CD4-positive, alpha-beta T cell (primary cell): ENCODE results near the gene ZNF536. TPM values are rescaled to one million over a fixed set of nuclear protein-coding genes. Genes with fewer than 3 reads are reported as not detected.

ENCODE experiments used
- ATAC-seq: fragments of 200-7000 bp; cut with Tn5 transposase; one replicate; pipeline ENCODE4 v1.10.0; 2022; ENCODE audit warnings: mild to moderate bottlenecking; ENCODE audit not compliant: poor library complexity
- CTCF ChIA-PET: fragments of 350-600 bp; sonication (Branson Sonifier 250); formaldehyde crosslinking; loops from one replicate; lab custom pipeline; 2021; ENCODE audit warnings: antibody characterized with exemption, inconsistent platforms; lab: Charles Lee
- POLR2A ChIA-PET: fragments of 350-600 bp; sonication (Branson Sonifier 250); formaldehyde crosslinking; loops from one replicate; lab custom pipeline; 2021; ENCODE audit warnings: antibody characterized with exemption, inconsistent platforms; lab: Charles Lee
- DNase-seq, 14 experiments: peaks; one replicate each; pipeline ENCODE4 v3.0.0-alpha.2; 2013 to 2020; ENCODE audit warnings: mixed read lengths in 2 of 14
- H3K27ac ChIP-seq, 2 donors: one replicate each; pipeline versions ENCODE4 v1.5.1 to v1.7.0; 2013; ENCODE audit warnings: low read length in 2 of 2, low read depth in 1 of 2, mild to moderate bottlenecking in 1 of 2
- H3K27me3 ChIP-seq, 2 experiments: 1 replicate in 1 of 2; 2 replicates in 1 of 2; pipeline versions ENCODE4 v1.6.1 to v1.7.0; 2013; ENCODE audit warnings: low read length in 2 of 2, control low read depth in 1 of 2, mild to moderate bottlenecking in 1 of 2, moderate library complexity in 1 of 2; ENCODE audit not compliant: insufficient read depth in 2 of 2, control insufficient read depth in 1 of 2
- H3K36me3 ChIP-seq: one replicate; pipeline ENCODE4 v1.6.1; 2013; ENCODE audit warnings: low read length, control low read depth; ENCODE audit not compliant: insufficient read depth
- H3K4me1 ChIP-seq: one replicate; pipeline ENCODE4 v1.6.1; 2013; ENCODE audit warnings: low read length, control low read depth; ENCODE audit not compliant: insufficient read depth
- H3K4me3 ChIP-seq: one replicate; pipeline ENCODE4 v1.5.1; 2013; ENCODE audit warnings: mild to moderate bottlenecking, low read length, moderate library complexity
- H3K9me3 ChIP-seq, 2 experiments: 1 replicate in 1 of 2; 2 replicates in 1 of 2; pipeline versions ENCODE4 v1.6.1 to v1.7.0; 2013; ENCODE audit warnings: low read length in 2 of 2, mild to moderate bottlenecking in 2 of 2, control low read depth in 1 of 2, moderate library complexity in 1 of 2; ENCODE audit not compliant: control insufficient read depth in 1 of 2, insufficient read depth in 1 of 2
- H3K27ac Mint-ChIP-seq: one replicate; pipeline ENCODE4 v1.8.0; 2020; ENCODE audit warnings: mixed read lengths
- H3K27me3 Mint-ChIP-seq: one replicate; pipeline ENCODE4 v1.8.0; 2021; ENCODE audit warnings: mixed read lengths
- H3K36me3 Mint-ChIP-seq: one replicate; pipeline ENCODE4 v1.8.0; 2021; ENCODE audit warnings: low read depth, mixed read lengths
- H3K4me1 Mint-ChIP-seq: one replicate; pipeline ENCODE4 v1.8.0; 2021; ENCODE audit warnings: low read depth, mixed read lengths
- H3K4me3 Mint-ChIP-seq: one replicate; pipeline ENCODE4 v1.8.0; 2020; ENCODE audit warnings: mild to moderate bottlenecking, mixed read lengths
- H3K9me3 Mint-ChIP-seq: one replicate; pipeline ENCODE4 v1.8.0; 2020; ENCODE audit warnings: mixed read lengths
- intact Hi-C, 2 experiments: fragments of 100-400 bp; cut with DNase I in 1 of 2; cut with micrococcal nuclease in 1 of 2; formaldehyde crosslinking; loops; one replicate each; pipeline versions ENCODE4 v1.15.1 to v1.9.0; 2023 to 2025; cut with DNase I, micrococcal nuclease
- total RNA-seq, 174 experiments: library from RNA in 2 of 174; stranded (reverse) in 2 of 174; gene quantifications; one replicate each; pipeline ENCODE4 v1.2.3 and lab custom pipeline; 2021 to 2026
- TF ChIP-seq, protein P1 (sequence below): fragments of 200-600 bp; IDR thresholded peaks from one replicate; pipeline ENCODE4 v1.8.0; 2022; ENCODE audit warnings: antibody characterized with exemption, mild to moderate bottlenecking

Gene ZNF536
- total RNA-seq, 2 experiments from 2014 or later: not detected

- Mint-ChIP-seq H3K4me1 (no peaks in the 10 kb centered on the region), H3K4me3 (no peak overlapping the region), H3K36me3 (no peaks in the 10 kb centered on the region), H3K27ac (no peak overlapping the region), H3K27me3 (peaks cover 17% of the 10 kb centered on the region), H3K9me3 (peaks cover 3% of the 10 kb centered on the region)
- H3K36me3 ChIP-seq: no peaks in the 10 kb centered on the region
- TF ChIP-seq, protein P1, sequence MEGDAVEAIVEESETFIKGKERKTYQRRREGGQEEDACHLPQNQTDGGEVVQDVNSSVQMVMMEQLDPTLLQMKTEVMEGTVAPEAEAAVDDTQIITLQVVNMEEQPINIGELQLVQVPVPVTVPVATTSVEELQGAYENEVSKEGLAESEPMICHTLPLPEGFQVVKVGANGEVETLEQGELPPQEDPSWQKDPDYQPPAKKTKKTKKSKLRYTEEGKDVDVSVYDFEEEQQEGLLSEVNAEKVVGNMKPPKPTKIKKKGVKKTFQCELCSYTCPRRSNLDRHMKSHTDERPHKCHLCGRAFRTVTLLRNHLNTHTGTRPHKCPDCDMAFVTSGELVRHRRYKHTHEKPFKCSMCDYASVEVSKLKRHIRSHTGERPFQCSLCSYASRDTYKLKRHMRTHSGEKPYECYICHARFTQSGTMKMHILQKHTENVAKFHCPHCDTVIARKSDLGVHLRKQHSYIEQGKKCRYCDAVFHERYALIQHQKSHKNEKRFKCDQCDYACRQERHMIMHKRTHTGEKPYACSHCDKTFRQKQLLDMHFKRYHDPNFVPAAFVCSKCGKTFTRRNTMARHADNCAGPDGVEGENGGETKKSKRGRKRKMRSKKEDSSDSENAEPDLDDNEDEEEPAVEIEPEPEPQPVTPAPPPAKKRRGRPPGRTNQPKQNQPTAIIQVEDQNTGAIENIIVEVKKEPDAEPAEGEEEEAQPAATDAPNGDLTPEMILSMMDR: no peak
- DNase-seq (no peak), ATAC-seq (no peak)
- peaks cover 0 to 25% of the 10 kb centered on the region in 2 experiments for H3K9me3 ChIP-seq
- CTCF ChIA-PET: no interaction called here
- H3K27ac ChIP-seq: no peak overlapping the region
- H3K4me1 ChIP-seq: no peaks in the 10 kb centered on the region
- POLR2A ChIA-PET: no interaction called here
- H3K27me3 ChIP-seq: no peaks in the 10 kb centered on the region
- no peak overlapping the region for H3K4me3 ChIP-seq
- intact Hi-C loops: no loop called here
Measured at GRCh38 chr19:30448386-30449077, 76.3 kb downstream of the ZNF536 start.

DNA sequence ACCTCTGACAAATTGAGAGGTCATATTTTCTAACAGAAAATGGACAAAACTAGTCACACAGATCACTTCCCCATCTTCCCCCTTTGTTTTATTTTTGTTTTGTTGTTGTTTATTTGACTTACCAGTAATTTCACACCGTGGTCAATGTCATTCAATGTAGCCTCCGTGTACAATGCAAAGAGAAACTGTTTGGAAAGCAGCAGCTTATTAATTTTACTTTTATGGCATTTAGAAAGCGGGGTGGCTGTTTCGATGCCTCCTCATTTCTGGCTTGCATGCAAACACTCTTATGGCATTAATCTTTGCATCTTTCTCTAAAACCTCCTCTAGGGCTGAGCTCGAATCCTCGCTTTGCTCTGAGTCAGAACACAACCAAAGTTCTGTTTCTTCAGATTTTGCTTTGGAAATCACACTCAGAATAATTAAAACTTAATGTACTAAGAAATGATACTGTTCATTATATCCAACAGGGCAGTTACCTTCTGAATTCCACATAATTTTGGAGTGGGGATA, 77.0 kb downstream of the ZNF536 start:
- ChIA-PET CTCF (no interaction called here), POLR2A (no interaction called here)
- Mint-ChIP-seq H3K4me3 (no peak overlapping the region), H3K27me3 (peaks cover 17% of the 10 kb centered on the region), H3K36me3 (no peaks in the 10 kb centered on the region), H3K4me1 (no peaks in the 10 kb centered on the region), H3K27ac (no peak overlapping the region), H3K9me3 (peaks cover 3% of the 10 kb centered on the region)
- Histone ChIP-seq H3K4me3 (no peak overlapping the region), H3K4me1 (no peaks in the 10 kb centered on the region), H3K27me3 (no peaks in the 10 kb centered on the region), H3K36me3 (no peaks in the 10 kb centered on the region), H3K9me3 (peaks cover 0 to 20% of the 10 kb centered on the region in 2 experiments), H3K27ac (no peak overlapping the region)
- TF ChIP-seq, protein P1: no peak
- DNase-seq: no peak
- intact Hi-C loops: no loop called here
- no peak for ATAC-seq

GRCh38 chr19:30449673-30450072, 77.5 kb downstream of the ZNF536 start:
- Histone ChIP-seq H3K27ac (no peak overlapping the region), H3K4me3 (no peak overlapping the region), H3K36me3 (no peaks in the 10 kb centered on the region), H3K9me3 (peaks cover 0 to 15% of the 10 kb centered on the region in 2 experiments), H3K27me3 (no peaks in the 10 kb centered on the region), H3K4me1 (no peaks in the 10 kb centered on the region)
- ChIA-PET POLR2A (no interaction called here), CTCF (no interaction called here)
- Mint-ChIP-seq H3K9me3 (peaks cover 3% of the 10 kb centered on the region), H3K4me3 (no peak overlapping the region), H3K4me1 (no peaks in the 10 kb centered on the region), H3K27me3 (peaks cover 17% of the 10 kb centered on the region), H3K27ac (no peak overlapping the region), H3K36me3 (no peaks in the 10 kb centered on the region)
- TF ChIP-seq, protein P1: no peak
- ATAC-seq: no peak
- no peak for DNase-seq
- intact Hi-C loops: no loop called here
